HPDE6-E6E7 (cell line): ENCODE results near the gene TUBB2A.

Experiments used
- DNase-seq: peaks from one replicate; pipeline ENCODE4 v3.0.0; 2011; ENCODE audit warnings: missing footprints; ENCODE audit errors: extremely low spot score

TUBB2A gene

DNA sequence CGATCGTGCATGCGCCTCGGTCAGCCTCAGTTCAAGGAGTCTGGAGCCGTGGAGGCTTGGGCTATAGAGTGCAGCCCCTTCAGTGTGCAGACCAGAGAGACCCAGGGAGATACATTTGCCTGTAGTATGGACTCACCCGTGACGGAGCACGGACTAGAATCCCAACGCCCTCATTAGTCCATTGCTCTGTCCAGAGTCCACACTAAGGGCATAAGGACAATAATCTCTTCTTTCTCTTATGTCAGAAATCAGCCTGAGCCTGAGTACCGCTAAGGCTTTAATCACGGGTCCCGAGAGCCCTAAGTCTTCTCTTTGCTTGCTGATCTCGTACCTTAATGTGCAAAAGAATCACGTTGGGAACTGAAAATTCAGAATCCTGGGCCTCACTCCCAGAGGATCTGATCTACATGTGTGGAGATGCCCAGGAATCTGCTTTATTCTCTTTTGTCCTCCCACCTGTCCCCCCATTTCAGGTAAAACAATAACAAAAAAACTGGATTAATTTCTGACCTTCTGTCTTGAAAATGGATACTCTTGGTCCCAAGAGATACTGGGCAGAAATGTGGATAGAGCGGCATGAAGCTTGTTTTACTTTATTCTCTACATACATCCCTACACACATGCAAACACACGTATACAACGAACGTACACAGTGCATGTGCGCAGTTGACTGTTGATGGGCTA lies 38.2 kb downstream of the TUBB2A start:
- DNase-seq, result peak; percentile 29

DNA sequence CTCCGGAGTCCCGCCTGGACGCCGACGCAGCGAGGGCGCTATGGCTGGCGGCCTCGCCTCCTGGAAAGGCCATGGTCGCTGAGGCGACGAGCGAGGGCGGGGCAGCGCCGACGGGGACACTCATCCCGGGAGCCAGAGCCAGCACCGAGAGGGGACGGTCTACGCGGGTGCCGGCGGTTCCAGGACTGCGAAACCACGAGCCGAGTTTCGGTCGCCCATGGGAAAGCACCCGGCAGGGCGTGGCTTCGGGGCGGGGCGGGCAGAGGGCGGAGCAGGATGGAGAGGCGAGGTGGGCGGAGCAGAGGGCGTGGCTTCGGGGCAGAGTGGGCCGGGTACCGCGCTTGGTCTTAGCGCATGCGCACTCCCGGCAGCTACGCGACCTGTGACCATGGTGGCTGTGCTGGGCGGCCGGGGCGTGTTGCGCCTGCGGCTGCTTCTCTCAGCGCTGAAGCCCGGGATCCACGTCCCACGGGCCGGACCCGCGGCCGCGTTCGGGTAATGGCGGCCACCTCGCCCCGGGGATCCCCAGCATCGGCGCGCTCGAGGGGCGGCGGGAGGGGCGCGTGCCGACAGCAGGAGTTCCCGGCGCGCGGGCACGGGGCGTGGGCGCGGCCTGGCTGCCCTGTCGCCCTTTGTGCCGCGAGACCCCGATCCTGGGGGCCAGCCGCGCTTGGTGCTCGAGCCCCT lies 38.8 kb downstream of the TUBB2A start, which contains the start of gene BPHL:
Gene BPHL (plus strand): TSS at position 359 of the 687 bp plus-strand sequence. CDS start 30 bp downstream, at position 389.
- DNase-seq, result peak; percentile 98

GRCh38 chr6:3117912-3118352 lies 39.4 kb downstream of the TUBB2A start:
- DNase-seq, result no peak

GRCh38 chr6:3114377-3114776 lies 43.0 kb downstream of the TUBB2A start:
- no peak for DNase-seq

- no peak for DNase-seq
Observed at GRCh38 chr6:3109761-3110160, 47.6 kb downstream of the TUBB2A start.

- DNase-seq, result no peak
Observed at GRCh38 chr6:3108746-3109414, 48.5 kb downstream of the TUBB2A start.
